Limb (tissue), 2 donors: ENCODE measurements around the gene PLIN3.
A peak's percentile ranks its signal among the peaks of the same experiment; 100 is the strongest.
"Not testable (repeated sequence)": the region's sequence is repeated elsewhere in the genome, so short reads cannot be mapped to it uniquely, and the experiment has no call there.

ENCODE experiments used
- DNase-seq, 2 donors: peaks; one replicate each; pipeline ENCODE4 v3.0.0-alpha.2; 2016; ENCODE audit errors: extremely low spot score in 2 of 2

PLIN3 gene

DNA sequence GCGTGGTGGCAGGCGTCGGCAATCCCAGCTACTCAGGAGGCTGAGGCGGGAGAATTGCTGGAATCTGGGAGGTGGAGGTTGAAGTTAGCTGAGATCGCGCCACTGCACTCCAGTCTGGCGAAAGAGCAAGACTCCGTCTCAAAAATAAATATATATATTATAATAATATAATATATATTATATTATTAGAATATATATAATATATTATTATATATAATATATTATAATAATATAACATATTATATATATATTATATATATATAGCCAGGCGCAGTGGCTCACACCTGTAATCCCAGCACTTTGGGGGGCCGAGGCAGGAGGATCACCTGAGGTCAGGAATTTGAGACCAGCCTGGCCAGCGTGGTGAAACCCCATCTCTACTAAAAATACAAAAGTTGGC lies 25.5 kb upstream of the PLIN3 start:
- not testable (repeated sequence) for DNase-seq

DNA sequence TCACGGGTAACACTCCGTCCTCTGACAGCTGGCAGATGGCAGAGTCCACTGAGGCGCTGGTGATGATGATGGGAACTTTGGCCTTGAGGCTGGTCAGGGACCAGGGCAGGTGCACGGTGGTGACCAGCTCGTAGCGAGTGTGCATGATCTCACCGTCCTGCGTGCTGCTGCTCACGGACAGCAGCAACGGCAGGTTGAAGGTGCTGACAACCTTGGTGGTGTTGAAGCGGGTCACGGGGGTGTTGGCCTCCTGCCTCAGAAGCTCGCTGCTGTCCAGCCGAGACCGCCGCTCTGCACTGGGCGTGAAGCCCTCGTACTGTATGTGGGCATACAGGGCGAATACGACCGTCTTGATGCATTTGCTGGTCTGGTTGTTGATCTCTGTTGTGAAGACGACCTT lies 23.6 kb upstream of the PLIN3 start:
- no peak for DNase-seq

DNA sequence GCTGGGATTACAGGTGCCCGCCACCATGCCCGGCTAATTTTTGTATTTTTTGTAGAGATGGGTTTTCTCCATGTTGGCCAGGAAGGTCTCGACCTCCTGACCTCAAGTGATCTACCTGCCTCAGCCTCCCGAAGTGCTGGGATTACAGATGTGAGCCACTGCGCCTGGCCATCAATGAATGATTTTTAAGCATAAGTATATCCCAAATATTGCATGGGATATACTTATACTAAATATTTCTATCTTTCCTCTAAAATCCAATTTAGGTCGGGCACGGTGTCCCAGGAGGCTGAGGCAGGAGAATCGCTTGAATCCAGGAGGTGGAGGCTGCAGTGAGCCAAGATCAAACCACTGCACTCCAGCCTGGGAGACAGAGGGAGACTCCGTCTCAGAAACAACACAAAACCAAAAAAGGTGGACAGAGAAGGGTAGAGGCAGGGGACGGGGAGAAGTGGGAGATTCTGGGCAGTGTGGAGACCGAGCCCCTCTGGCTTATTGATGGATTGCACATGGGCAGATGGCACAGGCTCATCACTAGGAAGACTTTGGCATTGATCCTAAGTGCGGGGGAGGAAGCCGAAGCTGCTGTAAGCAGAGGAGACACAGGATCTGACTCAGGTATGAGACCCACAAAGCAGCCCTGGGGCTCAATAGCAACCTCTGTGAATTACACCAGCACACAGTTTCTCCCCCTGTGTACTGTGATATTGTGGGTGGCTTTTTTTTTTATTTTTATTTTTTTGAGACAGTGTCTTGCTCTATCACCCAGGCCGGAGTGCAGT lies 21.8 kb upstream of the PLIN3 start:
- no peak for DNase-seq

DNA sequence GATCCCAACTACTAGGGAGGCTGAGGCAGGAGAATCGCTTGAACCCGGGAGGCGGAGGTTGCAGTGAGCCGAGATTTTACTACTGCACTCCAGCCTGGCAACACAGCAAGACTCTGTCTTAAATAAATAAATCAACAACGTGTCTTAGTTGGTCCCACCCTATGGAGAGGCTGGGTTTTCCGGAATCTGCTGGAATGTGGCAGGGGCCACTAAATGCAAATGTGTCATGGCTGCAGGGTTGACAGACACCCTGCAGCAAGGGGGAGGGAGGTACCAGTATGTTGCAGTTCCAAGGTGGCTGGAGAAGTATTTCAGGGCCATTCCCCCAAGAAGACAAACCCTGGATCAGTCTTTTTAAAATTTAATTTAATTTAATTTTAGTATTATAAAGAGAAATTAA lies 20.3 kb upstream of the PLIN3 start:
- not testable (repeated sequence) for DNase-seq

DNA sequence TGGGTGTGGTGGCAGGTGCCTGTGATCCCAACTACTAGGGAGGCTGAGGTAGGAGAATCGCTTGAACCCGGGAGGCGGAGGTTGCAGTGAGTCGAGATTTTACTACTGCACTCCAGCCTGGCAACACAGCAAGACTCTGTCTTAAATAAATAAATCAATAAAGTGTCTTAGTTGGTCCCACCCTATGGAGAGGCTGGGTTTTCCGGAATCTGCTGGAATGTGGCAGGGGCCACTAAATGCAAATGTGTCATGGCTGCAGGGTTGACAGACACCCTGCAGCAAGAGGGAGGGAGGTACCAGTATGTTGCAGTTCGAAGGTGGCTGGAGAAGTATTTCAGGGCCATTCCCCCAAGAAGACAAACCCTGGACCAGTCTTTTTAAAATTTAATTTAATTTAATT lies 17.5 kb upstream of the PLIN3 start:
- not testable (repeated sequence) for DNase-seq

DNA sequence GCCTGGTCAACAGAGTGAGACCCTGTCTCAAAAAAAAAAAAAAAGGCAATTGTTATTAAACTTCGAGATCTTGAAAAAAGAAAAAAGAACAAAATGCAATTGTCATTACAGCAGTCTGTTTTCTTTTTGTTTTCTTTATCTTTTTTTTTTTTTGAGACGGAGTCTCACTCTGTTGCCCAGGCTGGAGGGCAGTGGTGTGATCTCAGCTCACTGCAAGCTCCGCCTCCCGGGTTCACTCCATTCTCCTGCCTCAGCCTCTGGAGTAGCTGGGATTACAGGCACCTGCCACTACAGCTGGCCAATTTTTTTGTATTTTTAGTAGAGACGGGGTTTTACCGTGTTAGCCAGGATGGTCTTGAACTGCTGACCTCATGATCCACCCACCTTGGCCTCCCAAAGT lies 15.4 kb upstream of the PLIN3 start:
- not testable (repeated sequence) for DNase-seq

DNA sequence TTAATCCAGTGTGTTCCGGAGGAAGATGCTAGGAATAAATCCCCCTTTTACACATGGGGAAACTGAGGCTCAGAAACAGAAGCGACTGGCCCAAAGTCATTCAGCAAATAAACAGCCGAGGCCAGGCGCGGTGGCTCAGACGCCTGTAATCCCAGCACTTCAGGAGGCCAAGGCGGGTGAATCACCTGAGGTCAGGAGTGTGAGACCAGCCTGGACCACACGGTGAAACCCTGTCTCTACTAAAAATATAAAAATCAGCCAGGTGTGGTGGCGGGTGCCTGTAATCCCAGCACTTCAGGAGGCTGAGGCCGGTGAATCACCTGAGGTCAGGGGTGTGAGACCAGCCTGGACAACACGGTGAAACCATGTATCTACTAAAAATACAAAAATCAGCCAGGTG lies 11.6 kb upstream of the PLIN3 start:
- DNase-seq, result no peak

DNA sequence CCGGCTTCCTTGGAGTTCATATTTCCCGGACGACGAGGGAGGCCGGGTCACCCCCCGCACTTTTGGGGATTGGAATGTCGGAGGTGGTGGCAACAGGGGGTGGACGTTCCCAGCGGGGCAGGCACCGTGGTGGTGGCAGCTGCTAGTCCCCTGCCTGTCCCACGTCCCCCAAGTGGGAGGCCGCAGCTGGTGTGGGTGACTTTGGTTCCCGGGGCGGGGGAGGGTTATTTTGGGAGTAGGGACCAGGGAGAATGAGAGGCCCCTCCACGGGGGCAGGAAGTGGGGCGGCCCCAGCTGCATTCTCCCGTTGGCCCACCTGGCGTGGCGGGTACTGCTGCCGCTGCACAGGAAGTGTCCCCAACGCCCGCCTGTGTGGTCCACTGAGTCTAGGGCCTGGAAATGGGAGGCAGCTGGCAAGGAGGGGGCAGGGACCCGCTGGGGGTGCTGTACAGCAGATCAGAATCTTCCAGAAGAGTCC lies 11.1 kb upstream of the PLIN3 start:
- peak; percentile 13 to 73 for DNase-seq

DNA sequence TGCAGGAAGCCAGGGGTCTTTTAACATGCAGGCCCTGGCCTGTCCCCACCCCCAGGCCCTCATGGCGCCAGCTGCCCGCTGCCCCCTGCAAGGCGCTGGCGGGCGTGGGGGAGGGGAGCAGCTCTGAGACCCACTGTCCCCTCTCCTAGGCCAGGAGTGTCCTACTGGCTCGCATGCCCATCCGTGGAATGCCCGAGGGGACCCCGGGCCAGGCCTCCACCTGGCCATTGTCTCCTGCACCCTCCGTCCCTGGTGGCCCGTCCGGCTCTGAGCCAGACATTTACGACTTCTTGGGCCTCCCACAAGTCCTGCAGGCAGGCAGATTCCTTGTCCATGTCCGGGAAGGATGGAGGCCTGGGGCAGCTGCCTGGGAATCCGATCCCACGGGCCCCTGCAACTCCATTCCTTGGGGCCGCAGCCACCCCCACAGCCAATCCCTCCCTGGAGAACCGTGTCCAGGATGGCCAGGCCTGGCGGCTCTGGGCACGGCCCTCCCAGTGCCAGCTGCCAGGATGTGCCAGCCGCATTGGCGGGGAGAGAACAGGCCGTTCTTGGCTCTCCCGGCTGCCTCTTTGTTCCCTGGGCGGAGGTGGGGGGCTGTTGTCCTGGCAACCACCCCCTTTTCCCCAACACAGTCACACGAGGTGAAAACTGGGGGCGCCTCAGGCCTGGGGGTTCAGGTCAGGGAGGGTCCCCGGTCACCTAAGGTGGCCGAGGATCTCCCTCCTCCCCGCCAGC lies 10.5 kb upstream of the PLIN3 start:
- peak; percentile 10 to 73 for DNase-seq

DNA sequence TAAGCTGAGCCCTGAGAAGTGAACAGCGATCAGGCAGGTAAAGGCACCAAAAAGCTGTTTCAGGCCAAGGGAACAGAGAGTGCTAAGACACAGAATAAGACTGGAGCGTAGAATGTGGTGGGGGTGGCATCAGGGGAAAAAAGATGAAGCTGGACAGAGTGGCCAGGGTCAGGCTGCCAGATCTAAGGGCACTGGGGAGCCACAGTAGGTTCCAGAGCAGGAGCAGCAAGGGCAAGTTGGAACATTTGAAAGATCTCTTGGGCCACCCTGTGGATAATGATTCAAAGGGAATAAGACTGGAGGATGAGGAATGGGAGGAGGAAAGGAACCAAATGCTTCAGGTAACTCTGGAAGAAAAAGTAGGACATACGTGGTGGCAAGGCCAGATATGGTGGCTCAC lies 6.5 kb upstream of the PLIN3 start:
- DNase-seq, result no peak

DNA sequence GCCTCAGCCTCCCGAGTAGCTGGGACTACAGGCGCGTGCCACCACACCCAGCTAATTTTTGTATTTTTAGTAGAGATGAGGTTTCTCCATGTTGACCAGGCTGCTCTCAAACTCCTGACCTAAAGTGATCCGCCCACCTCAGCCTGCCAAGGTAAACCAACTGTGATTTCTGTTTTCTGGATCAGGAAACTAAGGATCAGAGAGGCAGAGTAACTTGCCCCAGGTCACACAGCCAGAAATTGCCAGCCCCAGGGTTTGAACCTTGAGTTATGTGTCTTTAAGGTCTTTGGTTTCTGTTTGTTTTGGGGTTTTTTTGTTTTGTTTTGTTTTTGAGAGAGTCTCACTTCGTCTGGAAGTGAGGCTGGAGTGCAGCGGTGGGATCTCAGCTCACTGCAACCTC lies 4.2 kb upstream of the PLIN3 start:
- DNase-seq, result no peak

DNA sequence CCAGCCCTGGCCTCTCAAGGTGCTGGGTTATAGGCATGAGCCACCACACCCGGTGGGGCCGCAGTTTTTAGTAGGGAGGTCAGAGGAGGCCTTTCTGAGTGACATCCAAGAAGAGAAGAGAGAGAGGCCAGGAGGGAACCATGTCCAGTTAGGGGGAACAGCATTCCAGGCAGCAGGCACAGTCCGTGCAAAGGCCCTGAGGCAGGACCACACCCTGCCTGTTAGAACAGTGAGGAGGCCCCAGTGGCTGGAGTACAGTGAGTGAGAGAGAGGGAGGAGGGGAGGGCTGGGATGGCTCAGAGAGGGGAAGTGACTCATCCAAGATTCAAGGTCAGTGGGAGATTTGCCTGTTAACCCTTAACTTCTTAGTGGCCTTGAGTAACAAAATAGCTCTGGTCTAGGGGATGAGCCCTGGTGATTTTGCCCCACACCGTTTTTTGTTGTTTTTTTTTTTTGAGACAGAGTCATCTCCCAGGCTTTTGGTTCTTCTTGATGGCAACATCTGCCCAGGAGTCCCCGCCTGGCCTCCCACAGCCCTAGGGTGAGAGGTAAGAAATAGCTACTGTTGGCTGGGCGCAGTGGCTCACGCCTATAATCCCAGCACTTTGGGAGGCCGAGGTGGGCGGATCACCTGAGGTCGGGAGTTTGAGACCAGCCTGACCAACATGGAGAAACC lies 2.7 kb upstream of the PLIN3 start:
- DNase-seq, result no peak

DNA sequence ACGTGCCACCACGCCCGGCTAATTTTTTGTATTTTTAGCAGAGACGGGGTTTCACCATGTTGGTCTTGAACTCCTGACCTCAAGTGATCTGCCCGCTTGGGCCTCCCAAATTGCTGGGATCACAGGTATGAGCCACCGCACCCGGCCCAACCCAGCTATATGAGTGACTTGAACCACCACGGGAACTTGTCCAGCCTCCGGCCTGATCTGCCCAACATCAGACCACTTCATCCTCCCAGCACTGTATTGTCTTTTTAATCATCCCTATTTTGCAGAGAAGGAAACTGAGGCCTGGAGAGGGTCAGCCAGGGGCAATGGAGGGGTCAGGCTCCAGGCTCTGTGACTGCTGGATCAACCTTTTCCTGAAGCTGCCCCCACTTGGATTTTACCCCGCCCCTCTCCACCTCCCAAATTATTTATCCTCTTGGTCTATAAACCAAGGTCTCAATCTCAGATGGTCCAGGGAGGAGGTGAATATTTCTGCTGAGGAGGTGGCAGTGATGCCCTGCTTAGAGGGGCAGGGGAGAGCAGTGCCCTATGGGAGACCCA lies 893 bp upstream of the PLIN3 start:
- no peak for DNase-seq

DNA sequence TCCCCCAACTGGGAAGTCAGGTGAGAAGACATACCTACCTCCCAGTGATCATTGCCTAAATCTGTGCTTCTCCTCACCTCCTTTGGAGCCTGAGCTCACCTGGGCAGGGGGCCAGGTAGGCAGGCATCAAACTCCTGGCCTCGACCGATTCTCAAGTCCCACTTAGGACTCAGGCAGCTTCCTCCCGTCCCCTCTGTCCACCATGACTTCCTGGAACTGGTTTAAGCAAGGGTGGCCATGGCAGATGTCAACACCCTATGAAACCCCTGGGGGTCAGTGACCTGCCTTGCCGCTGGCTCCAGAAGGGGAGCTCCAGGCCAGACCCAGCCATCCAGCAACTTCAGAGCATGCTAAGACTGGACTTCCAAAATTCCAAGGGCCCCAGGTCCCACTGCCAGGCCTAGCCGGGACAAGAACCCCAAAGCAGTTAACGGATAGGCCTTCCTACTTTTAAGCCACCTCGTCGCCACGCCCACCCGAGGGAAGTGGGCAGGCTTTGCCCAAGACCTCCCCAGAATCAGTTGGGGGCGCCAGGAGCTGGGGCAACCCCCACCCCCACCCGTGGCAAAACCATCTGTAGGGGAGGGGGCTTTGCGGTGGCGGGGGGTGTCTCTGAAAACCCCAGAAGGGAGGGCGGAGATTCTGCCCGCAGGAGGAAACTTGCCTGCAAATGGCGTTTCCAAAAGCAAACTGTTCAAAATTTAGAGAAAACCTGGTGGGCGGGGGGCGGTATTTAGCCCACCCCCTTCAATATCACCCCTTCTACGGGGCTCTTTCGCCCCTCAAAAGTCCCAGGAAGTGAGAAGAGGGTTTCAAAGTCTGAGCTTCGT lies 657 bp downstream of the PLIN3 start:
- peak; percentile 23 to 70 for DNase-seq

DNA sequence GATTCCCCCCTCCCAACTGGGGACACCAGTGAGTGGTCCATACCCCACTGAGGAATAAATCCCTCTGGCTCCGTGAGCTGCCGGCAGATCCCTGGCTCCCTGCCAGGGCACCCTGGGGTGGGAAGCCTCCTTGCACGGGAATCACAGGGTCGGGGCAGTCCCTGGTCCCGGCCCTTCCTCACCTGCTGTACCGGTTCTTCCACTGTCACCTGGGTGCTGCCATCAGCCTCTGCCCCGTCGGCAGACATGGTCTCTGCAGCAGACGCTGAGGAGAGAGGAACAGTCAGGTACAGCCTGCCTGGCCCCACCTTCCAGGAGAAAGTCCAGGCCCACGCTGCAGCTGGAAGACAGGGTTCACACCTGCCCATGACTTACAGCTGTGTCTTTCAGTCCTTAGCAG lies 6.3 kb downstream of the PLIN3 start:
- peak in 1 of 2 donors; percentile 36 for DNase-seq

DNA sequence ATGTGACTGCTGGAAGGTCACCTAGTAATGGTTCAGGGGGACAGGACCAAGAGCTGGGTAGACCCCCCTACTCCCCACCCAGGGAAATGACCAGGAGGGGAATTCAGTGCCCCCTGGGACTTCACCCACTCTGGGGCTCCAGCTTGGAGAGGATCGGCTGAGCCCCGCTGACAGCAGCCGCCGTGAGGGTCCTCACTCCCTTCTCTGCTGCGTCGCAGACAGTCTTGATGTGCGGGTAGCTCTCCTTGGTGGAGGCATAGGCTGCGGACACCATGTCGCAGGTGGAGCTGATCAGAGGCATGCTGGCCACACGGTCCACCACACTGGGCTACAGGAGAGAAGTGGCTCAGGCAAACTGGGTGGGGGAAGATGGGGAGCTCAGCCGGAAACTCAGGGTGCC lies 7.8 kb downstream of the PLIN3 start:
- no peak for DNase-seq

DNA sequence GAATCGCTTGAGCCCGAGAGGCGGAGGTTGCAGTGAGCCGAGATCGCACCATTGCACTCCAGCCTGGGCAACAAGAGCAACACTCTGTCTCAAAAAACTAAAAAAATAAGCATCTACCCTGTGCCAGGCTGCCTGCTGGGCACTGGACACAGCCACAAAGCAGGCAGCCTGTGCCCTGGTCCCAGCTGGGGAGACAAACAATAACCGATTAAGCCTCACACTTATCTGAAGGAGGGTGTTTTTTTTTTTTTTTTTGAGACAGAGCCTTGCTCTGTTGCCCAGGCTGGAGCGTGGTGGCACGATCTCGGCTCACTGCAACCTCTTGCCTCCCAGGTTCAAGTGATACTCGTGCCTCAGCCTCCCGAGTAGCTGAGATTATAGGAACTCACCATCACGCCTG lies 11.0 kb downstream of the PLIN3 start:
- DNase-seq, result not testable (repeated sequence)

DNA sequence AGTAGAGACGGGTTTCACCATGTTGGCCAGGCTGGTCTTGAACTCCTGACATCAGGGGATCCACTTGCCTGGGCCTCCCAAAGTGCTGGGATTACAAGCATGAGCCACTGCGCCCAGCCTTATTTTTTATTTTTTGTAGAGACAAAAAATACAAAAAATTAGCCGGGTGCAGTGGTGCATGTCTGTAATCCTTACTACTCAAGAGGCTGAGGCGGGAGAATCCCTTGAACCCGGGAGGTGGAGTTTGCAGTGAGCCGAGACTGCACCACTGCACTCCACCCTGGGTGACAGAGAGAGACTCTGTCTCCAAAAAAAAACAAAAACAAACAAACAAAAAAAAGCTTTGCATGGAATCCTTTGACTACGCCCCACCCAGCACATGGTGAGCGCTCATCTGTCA lies 14.0 kb downstream of the PLIN3 start:
- not testable (repeated sequence) for DNase-seq

DNA sequence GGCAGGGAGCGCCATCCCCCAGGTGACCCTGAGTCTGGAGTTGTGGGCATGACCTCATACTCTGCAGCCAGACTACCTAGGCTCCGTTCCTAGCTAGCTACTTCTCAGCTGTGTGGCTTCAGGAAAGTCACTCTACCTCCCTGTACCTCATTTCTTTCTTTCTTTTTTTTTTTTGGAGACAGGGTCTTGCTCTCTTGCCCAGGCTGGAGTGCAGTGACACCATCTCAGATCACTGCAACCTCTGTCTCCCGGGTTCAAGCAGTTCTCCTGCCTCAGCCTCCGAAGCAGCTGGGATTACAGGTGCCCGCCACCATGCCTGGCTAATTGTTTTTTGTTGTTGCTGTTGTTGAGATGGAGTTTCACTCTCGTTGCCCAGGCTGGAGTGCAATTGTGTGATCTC lies 15.0 kb downstream of the PLIN3 start:
- no peak for DNase-seq

DNA sequence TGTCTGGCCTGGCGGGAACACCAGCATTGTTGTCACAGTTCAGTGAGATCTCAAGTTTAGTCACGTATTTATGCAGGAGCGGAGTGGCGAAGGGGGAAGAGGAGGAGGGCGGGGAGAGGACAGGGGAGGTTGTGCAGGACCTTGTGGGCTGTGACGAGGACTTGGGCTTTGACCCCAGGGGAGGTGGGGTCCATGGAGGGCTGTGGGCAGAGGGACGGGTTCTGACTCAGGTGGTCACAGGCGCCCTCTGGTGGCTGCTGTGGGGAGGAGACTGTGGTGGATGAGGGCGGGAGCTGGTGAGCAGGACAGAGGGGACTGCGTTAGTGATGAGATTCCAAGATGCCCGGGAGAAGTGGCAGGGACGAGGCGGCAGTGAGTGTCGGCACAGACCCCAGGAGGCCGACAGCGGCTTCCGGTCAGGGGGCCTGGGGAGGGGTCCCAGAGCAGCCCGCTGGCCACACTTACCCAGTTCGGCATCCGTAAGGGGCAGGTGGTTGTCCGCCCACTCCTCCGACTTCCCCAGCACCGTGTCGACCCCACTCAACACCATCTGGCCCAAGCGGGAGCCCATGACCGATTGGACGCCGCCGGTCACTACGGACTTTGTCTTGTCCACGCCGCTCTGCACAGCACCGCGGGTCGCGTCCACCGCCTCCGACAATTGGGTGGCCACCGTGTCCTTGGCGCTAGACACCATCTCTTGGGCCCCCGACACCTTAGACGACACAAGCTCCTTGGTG lies 15.7 kb downstream of the PLIN3 start:
- peak; percentile 15 to 80 for DNase-seq
